Effector CD4-positive, alpha-beta T cell (primary cell): Measurements from ENCODE around the gene SCRN1.
"Not testable (repeated sequence)": the region's sequence is repeated elsewhere in the genome, so short reads cannot be mapped to it uniquely, and the experiment has no call there.

ENCODE experiments used
- DNase-seq: peaks from one replicate; pipeline ENCODE4 v3.0.0-alpha.2; 2020

SCRN1 gene

DNA sequence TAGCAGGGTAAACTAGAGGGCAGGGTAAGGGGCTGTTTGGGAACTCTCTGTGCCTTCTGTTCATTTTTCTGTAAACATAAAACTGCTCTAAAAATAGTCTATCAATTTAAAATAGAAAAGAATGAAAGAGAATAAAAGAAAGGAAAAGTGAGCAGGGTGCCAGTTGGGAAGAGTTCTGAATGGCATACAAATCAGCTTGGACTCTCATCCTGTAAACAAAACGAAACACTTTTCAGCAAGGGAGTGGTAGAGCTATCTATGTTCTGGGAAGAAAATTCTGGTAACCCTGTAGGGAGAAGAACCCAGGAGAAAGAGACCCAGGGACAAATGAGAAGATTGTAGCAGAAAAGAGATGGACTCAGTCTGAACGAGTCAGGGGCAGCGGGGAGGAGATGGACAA, 24.6 kb downstream of the SCRN1 start:
- no peak for DNase-seq

DNA sequence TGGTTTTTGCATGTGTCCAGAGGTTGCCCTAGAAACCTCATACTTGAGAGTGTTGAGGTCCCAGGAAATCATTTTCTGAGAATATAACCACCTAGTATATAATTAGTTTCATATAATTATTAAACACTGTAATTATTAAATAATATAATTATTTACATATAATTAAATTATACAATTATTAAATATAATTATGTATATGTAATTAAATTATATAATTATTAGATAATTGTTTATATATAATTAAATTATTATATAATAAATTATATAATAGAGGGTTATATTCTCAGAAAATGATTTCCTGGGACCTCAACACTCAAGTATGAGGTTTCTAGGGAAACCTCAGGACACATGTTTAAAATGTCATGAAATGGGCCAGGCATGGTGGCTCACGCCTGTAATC, 27.6 kb downstream of the SCRN1 start:
- no peak for DNase-seq

DNA sequence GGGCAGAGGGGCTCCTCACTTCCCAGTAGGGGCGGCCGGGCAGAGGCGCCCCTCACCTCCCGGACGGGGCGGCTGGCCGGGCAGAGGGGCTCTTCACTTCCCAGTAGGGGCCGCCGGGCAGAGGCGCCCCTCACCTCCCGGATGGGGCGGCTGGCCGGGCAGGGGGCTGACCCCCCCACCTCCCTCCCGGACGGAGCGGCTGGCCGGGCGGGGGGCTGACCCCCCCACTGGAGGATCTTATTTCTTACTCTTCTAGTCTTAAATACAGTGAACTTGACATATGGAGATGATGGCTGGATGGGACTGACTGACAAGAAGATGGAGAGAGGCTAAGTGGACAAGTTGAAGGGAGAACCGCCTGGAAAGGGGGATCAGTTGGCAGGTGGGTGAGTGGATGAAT, 28.0 kb downstream of the SCRN1 start:
- not testable (repeated sequence) for DNase-seq

DNA sequence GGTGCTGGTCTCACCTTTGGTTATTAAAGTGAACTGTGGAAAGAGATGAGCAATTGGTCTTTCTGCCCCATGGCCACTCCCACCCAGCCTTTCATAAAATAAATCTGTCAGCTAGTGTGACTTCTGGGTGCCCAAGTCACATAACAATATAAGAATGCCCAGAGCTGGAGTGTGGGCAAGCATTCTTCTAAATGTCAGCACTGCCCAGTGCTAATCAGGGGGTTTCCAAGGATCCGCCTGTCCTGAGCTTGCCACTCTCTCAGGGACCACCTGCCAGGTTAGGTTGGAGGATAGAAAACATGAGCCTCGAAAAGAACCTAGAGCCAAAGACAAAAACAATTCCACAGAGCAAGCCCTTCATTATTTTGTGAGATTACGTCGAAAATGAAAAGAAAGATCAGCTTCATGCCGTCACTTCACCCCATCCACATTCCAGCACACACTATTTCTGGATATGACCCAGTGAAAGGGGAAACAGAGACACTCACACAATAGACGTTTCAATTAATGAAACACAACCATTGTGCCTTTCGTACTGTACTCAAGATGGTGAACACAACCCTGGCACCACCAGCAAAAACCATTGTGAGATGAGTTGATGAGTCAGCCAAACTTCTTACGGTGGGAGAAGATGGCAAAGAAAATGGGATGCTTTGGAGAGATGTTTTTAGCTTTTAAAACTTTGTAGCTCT, 30.8 kb downstream of the SCRN1 start:
- DNase-seq = no peak

DNA sequence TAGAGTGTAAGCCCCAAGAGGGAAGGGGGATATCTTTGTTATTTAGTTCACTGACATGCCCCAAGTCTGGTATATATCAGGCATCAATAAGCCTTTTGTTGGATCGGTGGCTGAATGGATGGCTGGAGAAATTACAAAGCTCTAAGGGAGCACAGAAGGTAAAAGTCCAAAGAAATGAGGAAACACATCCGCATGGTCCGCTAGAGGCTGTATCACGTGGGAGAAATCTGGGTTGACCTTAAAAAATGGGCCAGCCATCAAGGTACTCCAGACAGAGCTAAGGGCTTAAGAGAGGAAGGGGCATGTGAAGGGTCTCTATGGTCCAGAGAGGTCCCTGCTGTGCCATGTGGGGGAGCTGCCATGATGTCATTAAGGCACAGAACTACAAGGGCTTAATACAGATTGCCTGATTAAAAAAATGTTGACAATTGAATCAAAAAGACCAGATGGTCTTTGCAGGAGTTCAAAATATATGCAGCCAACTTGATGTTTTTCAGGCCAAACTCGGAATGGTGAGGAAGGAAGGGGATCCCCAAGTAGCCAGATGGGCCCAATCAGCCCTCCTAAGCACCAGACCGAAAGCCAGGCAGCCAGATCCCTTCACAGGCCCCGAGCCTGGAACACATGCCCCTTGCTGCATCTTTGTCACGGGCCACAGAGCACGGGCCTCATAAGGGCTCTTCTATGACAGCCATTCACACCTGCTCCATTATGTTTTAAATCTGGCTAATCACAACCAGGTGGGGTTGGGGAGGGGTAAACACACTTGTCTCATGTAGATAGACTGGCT, 31.9 kb downstream of the SCRN1 start:
- no peak for DNase-seq

DNA sequence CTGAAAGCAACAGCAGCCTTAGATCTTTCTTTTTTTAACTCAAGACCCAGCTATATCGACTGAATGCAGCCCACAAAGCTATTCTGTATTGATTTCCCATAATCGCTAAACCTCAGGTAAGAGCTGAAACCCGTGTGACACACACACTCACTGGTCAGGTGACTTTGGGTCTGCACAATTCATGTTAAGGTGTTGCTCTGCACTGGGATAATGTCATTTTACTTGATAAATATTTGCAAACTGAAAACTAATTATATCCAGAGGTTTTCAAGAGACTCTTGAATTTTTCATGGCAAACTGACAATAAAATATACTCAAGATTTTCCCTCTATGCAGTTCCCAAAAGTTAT, 33.1 kb downstream of the SCRN1 start:
- DNase-seq = no peak

DNA sequence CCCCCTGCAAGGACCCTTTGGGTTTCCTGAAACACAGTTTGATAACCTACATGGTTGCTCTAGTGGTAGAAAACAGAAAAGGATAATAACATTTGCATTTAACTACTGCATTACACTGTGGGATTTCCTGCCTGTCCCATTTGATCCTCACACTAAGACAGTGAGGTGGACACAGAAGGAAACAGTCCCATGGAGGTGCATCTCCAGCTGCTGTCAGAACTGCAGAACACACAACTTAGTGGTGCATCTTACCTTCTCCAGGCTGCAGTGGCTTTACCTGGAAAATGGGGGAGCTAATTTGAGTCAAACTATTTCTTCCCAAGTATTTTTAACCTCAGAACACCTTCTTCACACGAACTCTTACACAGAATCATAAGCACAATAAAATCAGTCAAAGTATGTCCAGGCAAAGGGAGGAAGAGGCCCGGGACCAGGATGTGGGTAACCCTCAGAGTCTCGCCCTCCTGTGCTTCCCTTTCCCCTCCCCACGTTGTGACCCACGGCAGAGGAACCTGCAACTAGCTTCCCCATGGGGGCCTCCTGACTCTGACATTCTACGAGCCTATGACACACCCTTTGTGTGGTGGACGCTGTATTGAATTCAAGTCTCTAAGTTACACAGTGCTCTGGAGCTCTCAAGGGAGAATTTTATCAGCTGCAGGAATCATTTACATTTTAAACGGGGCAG, 33.7 kb downstream of the SCRN1 start:
- no peak for DNase-seq

DNA sequence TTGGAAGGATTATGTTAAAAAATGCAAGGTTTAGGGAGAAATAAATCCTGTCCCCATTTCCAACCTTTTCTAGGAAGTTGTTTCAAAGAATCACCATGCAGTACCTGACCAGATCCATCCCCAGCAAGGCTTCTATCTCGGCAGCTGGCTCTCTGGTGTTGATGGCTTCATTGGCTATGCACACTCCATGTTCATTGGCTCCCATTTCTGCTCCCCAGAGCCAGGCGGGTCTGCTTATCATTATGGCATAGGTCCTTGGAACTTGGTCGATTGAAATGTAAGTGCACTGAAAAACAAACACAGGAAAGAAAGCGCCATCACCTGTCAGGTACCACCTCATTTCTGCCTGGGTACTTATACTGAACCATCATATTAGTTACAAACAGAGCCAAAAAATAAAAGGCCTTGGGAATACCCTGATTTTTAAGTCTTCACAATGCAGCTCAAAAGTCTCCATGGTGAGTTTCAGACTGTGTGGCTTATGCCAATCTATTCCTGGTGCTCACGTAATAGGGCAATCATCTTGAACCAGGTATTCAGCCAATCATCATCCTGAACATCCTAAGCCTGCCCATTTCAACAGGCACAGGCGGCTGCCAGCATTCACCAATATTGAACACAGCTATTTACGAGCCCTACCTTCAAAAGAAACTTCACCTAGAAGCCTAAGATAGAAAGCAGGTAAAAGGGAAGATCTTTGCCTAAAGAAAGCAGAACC, 34.4 kb downstream of the SCRN1 start:
- DNase-seq = no peak

DNA sequence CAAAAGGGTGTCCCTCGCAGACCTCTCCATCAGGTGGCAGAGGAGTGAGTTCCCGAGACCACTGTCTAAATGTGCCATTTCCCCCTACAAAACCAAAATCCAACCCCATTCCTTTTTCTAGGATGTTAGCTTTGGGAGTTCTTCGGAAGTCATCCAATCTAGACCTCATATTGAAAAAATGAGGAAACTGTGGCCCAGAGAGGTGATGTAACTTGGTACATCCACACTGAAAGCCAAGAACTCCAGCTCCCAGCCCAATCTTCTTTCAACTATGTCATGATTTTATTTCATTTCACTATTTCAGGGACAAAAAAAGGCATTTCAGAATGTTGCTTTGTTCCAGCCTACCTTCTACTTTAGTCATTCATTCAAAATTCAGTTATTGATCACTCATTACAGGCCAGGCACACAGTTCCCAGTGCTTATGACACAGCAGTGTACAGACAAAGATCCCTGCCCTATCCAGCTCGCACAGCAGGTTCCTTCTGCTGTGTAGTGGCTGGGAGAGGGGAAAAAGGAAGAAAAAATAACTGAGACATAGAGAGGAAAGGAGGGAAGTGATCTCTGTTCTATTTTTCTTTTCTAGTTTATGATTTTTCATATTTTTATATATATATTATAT, 35.8 kb downstream of the SCRN1 start:
- DNase-seq = no peak

DNA sequence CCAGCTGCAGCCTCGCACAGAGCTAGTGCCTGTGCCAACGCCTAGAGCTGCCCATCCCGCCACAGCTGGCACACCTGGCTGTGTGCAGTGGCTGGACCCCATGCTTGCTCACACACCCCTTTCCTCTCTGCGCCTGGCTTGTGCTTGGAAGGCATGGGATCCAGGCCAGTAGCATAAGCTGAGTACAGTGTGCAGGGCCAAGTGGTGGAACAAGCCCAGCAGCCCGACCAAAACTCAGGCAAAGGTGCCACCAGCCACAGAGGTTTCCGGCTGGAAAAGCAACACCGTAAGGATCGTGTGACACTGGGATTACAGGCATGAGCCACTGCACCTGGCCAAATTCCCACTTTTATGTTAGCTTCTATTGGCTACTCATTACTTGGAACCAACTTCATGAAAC, 38.4 kb downstream of the SCRN1 start:
- no peak for DNase-seq

DNA sequence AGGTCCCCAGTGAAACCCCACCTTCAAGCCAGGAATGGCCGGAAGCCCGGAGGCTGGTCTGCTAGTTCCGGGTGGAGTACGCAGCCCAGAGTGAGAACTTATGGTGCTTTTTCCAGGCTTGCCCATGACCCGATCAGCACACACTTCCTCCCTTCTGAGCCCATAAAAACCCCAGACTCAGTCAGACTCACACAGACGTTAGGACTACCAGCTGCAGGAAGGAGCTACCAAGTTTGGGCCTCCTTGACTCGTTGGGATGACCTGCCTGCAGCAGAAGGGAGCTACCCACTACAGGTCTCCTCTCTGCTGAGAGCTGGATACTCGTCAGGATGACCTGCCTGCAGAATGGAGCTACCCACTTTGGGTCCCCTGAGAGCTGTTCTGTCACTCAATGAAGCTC, 39.1 kb downstream of the SCRN1 start:
- DNase-seq = no peak

DNA sequence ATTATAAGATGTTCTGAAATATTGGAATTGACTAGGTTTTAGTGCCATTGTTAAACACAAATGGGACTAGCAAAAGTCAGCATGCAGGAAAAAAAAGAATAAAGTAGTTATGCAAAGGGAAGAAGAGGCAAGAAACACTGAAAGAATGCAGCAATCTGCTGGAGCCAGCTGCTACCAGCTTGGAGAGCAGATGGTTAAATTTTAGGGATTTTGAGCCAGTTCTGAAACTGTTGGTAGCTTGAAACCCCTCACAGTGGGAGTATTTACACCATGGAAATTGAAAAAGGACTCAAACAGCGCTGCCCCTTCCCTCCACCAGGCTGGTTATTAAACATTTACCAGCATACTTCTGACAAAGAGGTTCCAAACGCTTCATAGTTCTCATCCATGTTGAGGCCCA, 41.0 kb downstream of the SCRN1 start:
- DNase-seq = no peak

DNA sequence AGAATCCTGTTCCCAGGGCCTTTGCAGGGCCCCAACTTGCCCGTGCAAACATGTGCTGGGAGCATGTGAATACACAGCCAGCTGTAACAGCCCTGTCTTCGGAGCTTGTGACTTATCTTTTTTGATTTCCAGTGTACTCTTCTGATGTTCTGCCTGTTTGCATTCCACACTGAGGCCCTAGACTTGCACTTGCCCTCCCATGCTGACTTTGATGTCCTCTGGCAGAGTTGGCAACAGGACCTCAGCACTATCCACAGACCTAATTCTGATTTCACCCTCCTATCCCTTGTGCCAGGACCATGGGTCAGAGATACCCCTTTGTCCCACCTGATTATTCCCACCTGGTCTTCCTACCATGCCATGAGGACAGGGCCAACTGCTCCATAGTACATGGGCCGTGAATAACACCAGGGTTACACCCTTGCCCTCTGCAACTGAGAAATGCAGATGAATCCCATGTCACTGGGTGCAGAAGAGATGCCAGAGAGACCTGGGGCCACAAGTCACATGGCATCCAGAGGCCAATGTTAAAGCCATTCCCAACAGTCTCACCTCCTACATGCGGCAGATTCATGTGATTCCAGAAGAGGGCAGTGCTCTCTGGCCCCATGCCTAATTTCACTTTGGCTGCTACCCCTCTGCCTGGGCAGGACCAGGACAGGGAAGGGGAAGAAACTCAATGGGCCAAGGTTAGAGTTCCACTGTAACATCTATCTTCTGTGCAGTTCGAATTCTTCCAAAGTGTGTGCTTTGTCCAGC, 43.0 kb downstream of the SCRN1 start:
- DNase-seq = no peak

DNA sequence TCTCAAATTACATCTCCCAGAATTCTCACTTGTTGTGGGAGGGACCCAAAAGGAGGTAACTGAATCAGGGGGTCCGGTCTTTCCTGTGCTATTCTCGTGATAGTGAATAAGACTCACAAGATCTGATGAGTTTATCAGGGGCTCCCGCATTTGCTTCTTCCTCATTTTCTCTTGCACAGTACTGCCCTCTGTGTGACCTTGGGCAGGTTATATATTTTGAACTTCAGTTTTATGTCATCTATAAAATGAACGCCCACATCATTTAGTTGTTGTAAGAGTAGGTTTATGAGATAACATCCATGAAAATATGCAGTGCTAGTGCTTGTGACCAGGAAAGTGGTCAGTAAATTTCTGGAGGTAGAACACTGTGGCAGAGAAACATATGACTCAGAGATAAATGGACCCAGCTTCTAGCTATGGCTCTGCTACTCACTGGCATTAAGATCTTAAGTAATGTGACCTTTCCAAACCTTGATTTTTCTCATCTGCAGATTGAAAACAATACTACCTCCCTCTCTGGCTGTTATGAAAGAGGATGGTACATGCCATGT, 44.3 kb downstream of the SCRN1 start:
- no peak for DNase-seq

DNA sequence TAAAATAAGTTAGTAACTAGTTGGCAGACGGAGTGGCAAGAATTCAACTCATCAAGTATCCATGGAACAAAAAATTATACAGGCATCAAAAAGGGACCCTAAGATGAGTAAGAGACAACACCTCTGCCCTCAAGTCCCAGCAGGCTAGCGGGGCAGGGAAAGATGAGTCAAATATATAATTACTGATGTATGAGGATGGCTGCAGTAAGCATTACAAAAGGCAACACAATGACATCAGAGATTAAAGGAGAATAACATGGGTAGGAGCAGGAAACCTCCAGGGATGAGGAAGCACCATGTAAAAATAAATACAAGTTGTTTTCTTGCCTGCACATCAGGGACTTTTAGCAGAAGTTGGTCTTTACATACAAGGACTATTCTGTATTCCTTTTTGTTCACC, 49.4 kb downstream of the SCRN1 start:
- no peak for DNase-seq

DNA sequence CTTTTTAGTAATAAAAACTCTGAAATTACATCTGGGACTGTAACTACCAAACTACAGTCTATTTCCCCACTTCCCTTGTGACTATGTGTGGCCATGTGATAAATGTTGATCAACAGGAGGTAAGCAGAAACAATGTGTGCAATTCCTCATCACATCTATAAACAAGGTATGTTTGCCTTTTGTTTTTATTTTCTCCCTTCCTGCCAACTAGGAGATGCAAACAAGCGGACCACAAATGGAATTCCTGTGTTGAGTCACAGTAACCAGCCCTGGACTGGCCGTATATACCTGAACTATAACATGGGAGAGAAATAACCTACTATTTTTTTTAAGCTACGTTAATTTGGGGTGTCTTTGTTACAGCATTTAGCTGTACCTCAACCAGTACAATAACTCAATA, 52.5 kb downstream of the SCRN1 start:
- DNase-seq = no peak

DNA sequence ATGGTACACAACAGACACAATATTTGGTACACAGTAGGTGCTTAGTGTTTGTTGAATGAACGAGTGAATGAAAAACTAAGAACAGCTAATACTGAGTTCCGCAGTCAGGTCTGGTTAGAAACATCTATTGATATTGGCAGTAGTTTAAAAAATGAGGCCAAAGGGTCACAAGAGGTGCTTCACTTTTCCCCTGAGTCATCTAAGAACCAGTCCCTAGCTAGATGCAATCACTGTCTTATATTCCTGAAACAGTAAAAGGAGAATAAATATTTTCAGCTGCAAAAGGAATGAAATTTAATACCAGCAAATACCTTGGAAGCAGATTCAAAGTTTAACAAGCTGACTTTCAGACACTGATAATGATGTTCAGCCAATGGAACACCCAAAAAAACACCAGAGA, 54.5 kb downstream of the SCRN1 start:
- DNase-seq = no peak

DNA sequence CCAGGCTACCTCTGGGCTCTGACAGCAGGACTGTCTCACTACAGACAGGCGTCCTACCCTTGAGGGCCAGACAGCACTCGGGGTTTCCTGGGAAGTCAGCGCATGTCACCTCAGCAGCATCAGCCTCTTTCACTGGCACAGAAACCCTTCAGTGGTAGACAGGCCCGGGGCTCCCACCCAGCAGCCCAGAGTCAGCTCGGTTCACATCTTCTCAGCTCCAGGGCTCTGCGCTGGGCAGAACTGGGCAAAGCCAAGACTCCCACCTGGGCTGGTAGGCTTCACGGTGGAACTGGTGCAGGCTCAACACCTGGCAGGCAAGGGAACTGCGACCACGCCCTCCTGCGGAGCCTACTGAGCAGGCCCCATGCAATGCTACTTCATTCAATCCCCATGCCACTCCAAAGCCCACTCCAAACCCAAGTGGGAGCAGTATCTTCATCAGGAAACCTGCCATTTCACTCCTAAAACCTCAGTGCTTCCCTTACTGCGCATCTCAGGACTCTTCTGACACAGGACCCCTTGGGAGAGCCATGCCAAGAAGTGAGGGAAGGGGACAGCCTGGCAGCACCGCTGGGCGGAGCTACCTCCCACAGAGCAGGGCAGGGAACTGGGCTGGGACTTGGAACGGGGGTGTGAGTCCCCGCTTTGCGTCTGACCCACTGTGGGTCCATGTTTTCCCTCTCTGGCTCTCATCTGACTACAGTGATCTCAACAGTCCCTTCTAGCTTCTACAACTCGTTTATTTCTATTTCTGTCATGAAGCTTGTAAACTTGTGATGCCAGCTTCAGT, 60.4 kb downstream of the SCRN1 start:
- no peak for DNase-seq

DNA sequence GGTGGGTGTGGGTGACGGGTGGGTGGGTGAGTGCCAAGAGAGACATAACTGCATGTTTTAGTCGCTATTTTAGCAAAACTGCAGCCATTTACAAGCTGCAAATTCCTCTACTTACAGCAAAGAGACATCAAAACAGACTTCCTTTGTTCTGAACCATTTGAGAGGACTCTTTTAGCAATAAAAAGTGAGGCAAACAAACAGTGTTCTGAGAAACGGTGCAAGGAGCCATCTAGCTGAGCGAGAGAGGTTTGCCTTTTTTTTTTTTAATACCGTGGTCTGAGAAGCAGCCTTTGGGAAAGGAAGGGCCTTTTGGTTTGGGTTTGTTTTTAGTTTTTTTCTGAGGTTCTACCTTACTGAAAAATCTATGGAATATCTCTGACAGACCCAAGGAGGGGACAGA, 62.9 kb downstream of the SCRN1 start:
- no peak for DNase-seq

DNA sequence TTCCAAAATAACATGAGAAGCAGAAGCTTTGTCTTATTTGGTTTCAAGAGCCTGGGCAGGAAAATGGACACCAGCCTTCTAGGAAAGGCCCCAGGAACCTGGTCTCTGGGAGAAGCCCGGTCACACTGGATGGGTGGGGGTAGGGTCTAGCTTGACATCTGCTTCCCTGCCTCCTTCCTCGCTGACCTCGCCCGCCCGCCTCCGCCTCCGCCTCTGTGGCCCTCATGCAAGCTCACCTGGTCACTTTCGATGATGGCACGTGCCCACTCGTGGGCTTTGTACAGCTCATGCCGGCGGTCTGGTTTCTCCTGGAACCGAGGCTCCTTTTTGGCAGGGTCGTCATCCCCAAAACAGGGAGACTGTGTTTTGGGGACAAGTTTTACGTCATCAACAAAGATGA, 63.4 kb downstream of the SCRN1 start:
- DNase-seq = no peak

DNA sequence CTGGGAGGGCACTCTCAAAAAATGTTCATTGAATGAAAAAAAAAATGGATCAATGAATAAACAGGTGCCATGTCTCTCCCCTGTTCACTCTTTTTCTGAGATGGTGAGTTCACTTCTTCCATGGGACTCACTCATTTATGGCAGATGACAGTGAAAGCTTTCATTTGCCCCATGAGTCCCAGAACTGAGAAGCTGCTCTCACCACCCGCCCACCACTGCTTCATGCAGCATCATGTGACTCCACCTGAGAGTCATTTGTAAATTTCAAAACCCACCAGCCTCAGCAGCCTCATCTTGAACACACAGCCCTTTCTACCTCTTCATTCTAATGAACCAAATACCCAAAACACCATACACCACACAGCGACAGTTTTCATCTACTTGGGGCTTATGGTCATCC, 64.9 kb downstream of the SCRN1 start:
- no peak for DNase-seq
